Skeletal muscle satellite cell (primary cell): ENCODE data around the gene SRSF1.
"Not testable (repeated sequence)": the region's sequence is repeated elsewhere in the genome, so short reads cannot be mapped to it uniquely, and the experiment has no call there.

Source experiments
- H3K27me3 ChIP-seq: 2 replicates; pipeline ENCODE4 v1.7.0; 2013; ENCODE audit warnings: low read length; ENCODE audit not compliant: control insufficient read depth, insufficient read depth
- H3K36me3 ChIP-seq: 2 replicates; pipeline ENCODE4 v1.7.0; 2013; ENCODE audit warnings: mild to moderate bottlenecking, control low read depth, low read length; ENCODE audit not compliant: insufficient read depth
- H3K4me1 ChIP-seq: 2 replicates; pipeline ENCODE4 v1.7.0; 2013; ENCODE audit warnings: low read length; ENCODE audit not compliant: control insufficient read depth, insufficient read depth
- H3K4me2 ChIP-seq: 2 replicates; pipeline ENCODE4 v1.7.0; 2013; ENCODE audit warnings: mild to moderate bottlenecking, low read length
- H3K4me3 ChIP-seq: 2 replicates; pipeline ENCODE4 v1.7.0; 2013; ENCODE audit warnings: low read length
- H3K9ac ChIP-seq: 2 replicates; pipeline ENCODE4 v1.7.0; 2013; ENCODE audit warnings: mild to moderate bottlenecking, low read depth, low read length, moderate library complexity
- H3K9me3 ChIP-seq: replicated peaks from 2 replicates; pipeline ENCODE4 v1.7.0; 2013; ENCODE audit warnings: mild to moderate bottlenecking, control low read depth, low read length

SRSF1 gene

GRCh38 chr17:58044256-58044655, 37.2 kb upstream of the SRSF1 start:
- H3K4me1 ChIP-seq, H3K9me3 ChIP-seq, H3K4me2 ChIP-seq, H3K36me3 ChIP-seq, H3K4me3 ChIP-seq, H3K9ac ChIP-seq: not testable (repeated sequence)
- peaks cover 74% of the 10 kb centered on the region for H3K27me3 ChIP-seq

- Histone ChIP-seq H3K4me3 (no peak overlapping the region), H3K9me3 (no peaks in the 10 kb centered on the region), H3K27me3 (peaks cover 79% of the 10 kb centered on the region), H3K4me1 (no peaks in the 10 kb centered on the region), H3K4me2 (no peak overlapping the region), H3K36me3 (no peaks in the 10 kb centered on the region), H3K9ac (no peak overlapping the region)
These were observed 36.5 kb upstream of the SRSF1 start for GRCh38 chr17:58043221-58044181.

DNA sequence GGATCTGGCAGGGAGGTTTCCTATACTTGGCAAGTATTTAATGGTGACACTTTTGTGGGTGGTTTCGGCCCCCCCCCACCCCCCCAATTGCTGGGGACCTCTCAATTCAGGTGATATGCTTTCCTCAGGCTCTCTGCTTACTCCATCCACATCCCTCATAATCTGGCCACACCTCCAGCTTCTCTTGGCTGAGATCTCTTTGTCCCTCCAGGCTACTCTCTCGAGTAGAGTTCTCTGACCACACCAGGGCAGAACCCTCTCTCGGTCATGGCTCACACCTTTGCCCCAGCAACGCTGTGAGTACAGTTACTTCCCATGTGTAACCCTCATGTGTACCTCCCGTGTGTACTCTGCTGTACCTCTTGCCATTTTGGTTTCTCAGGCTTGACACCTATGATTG, 34.1 kb upstream of the SRSF1 start:
- Histone ChIP-seq H3K4me3 (no peak overlapping the region), H3K9me3 (no peaks in the 10 kb centered on the region), H3K27me3 (peaks cover 67% of the 10 kb centered on the region), H3K4me1 (no peaks in the 10 kb centered on the region), H3K36me3 (no peaks in the 10 kb centered on the region), H3K4me2 (no peak overlapping the region), H3K9ac (no peak overlapping the region)

DNA sequence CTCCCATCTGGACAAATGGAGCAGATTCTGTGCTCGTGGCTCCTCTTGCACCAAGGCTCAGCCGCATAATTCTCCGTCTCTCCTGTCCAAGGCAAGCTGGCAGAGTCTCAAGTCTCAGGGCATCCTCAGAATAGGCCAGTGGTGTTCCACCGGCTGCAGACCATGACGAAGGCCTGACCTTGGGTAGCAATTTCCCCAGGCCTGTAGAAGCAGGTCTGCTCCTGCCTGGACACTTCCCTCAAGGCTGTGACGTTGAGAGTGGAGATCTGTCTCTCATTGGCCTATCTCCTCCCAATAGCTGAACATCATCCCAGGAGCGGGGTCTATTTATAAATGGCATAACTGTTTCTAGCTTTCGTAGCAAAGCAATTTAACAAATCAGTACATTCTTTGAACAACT, 33.3 kb upstream of the SRSF1 start:
- no peak overlapping the region for H3K4me2 ChIP-seq
- H3K4me3 ChIP-seq, result no peak overlapping the region
- no peaks in the 10 kb centered on the region for H3K9me3 ChIP-seq
- H3K9ac ChIP-seq, result no peak overlapping the region
- no peaks in the 10 kb centered on the region for H3K4me1 ChIP-seq
- H3K27me3 ChIP-seq, result peaks cover 64% of the 10 kb centered on the region
- no peaks in the 10 kb centered on the region for H3K36me3 ChIP-seq

GRCh38 chr17:58039975-58040374, 32.9 kb upstream of the SRSF1 start:
- Histone ChIP-seq H3K4me3 (no peak overlapping the region), H3K4me1 (no peaks in the 10 kb centered on the region), H3K4me2 (no peak overlapping the region), H3K9me3 (no peaks in the 10 kb centered on the region), H3K36me3 (no peaks in the 10 kb centered on the region), H3K9ac (no peak overlapping the region), H3K27me3 (peaks cover 64% of the 10 kb centered on the region)

DNA sequence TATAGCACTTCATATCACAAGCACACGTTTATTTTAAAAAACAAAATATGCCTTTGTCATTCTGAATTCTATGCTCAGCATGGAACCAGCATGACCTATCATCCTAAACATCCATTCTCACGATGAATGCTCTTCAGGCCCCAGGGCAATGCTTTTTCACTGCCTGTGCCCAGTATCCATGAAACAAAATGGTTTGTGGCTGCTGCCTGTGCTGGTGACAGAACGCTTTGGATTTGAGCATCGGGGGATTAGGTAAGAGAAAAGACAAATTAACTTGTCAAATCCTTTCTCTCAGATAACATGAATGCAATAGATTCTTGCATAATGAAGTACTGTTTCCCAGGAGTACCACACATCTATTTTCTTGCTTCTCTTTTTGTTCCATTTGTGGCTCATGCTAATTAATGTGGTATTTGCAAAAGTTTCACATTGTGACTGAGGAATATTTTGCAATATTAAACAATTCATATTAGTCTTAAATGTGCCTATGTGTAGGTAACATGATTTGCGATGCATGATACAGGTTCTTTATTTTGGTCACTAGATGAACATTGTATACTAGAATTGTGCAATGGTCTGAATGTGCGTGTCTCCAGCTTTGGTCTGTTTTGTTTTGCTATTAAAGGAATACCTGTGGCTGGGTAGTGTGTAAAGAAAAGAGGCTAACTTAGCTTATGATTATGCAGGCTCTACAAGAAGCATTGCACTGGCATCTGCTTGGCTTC, 25.8 kb upstream of the SRSF1 start:
- Histone ChIP-seq H3K4me2 (no peak overlapping the region), H3K27me3 (peaks cover 17% of the 10 kb centered on the region), H3K4me1 (no peaks in the 10 kb centered on the region), H3K9me3 (no peaks in the 10 kb centered on the region), H3K36me3 (no peaks in the 10 kb centered on the region), H3K9ac (no peak overlapping the region), H3K4me3 (no peak overlapping the region)

DNA sequence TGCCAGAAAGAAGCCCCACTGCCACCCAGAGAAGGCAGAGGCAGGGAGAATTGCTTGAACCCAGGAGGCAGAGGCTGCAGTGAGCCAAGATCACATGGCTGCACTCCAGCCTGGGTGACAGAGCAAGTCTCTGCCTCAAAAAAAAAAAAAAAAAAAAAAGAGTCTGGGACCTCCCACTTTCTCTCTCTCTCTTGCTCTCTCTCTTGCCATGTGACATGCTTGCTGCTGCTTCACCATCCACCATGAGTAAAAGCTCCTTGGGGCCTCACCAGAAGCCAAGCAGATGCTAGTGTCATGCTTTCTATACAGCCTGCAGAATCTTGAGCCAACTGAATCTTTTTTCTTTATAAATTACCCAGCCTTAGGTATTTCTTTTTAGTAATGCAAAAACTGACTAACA, 21.5 kb upstream of the SRSF1 start:
- Histone ChIP-seq H3K36me3 (no peaks in the 10 kb centered on the region), H3K4me2 (no peak overlapping the region), H3K9me3 (no peaks in the 10 kb centered on the region), H3K4me3 (no peak overlapping the region), H3K27me3 (peaks cover 22% of the 10 kb centered on the region), H3K9ac (no peak overlapping the region), H3K4me1 (no peaks in the 10 kb centered on the region)

DNA sequence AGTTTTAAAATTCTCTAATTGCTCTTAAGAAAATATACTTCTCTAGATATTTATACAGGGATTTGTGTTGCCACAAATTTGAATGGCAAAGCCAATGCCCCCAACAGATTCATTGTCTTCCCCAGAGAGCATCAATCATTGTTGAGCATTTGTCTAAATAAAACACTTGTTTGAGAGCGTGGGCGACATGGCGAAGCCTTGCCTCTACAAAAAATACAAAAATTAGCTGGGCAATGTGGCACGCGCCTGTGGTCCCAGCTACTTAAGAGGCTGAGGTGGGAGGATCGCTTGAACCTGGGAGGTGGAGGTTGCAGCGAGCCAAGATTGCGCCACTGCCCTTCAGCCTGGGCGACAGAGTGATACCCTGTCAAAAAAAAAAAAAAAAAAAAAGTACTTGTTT, 13.4 kb upstream of the SRSF1 start:
- H3K4me1 ChIP-seq, result no peaks in the 10 kb centered on the region
- H3K9ac ChIP-seq, result no peak overlapping the region
- H3K9me3 ChIP-seq, result no peaks in the 10 kb centered on the region
- H3K36me3 ChIP-seq, result no peaks in the 10 kb centered on the region
- H3K4me3 ChIP-seq, result no peak overlapping the region
- peaks cover 5% of the 10 kb centered on the region for H3K27me3 ChIP-seq
- no peak overlapping the region for H3K4me2 ChIP-seq

DNA sequence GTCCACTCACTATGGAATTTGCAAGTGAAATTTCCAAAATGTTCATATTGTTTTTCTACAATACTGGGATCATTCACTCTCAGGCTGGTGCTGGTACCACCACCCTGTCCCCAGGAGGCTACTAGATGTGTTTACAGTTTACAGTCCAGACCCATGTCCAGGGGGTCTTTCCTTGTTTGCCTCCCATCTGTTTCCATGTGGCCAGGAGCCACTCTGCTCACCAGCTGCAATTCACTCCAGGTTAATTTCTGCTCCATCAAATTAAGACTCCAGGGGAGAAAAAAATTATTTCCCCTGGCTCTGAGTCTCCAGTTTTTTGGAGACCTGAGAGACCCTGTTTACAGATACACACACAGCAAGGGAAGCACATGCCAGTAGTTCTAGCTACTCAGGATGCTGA, 12.5 kb upstream of the SRSF1 start:
- H3K4me2 ChIP-seq, result no peak overlapping the region
- H3K4me3 ChIP-seq, result no peak overlapping the region
- no peaks in the 10 kb centered on the region for H3K27me3 ChIP-seq
- no peaks in the 10 kb centered on the region for H3K36me3 ChIP-seq
- H3K9ac ChIP-seq, result no peak overlapping the region
- H3K4me1 ChIP-seq, result no peaks in the 10 kb centered on the region
- no peaks in the 10 kb centered on the region for H3K9me3 ChIP-seq

GRCh38 chr17:58019039-58019438, 12.0 kb upstream of the SRSF1 start:
- H3K9ac ChIP-seq, result no peak overlapping the region
- H3K36me3 ChIP-seq, result no peaks in the 10 kb centered on the region
- H3K4me2 ChIP-seq, result no peak overlapping the region

DNA sequence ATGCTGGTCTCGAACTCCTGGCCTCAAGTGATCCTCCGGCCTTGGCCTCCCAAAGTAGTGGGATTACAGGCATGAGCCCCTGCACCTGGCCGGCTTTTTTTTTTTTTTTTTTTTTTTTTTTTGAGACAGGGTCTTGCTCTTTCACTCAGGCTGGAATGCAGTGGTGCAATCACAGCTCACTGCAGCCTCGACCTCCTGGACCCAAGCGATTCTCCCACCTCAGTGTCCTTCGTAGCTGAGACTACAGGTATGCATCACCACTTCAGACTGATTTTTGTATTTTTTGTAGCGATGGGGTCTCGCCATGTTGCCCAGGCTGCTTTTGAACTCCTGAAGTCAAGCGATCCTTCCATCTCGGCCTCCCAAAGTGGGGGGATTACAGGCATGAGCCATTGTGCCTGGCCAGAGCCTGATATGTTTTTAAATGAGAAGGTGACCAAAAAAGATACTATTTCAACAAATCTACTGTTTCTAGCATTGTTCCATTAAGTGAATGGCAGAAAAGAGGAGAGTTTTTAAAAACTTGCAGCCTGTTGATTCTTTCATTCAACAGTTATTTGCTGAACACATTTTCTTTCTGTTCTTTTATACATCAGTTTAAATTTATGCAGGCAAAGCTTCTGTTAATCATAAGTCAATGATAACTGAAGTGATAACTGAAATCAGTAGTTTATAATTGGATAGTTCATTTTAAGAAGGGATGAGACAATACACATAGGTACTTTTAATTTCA, 3.2 kb upstream of the SRSF1 start:
- Histone ChIP-seq H3K9me3 (no peaks in the 10 kb centered on the region), H3K4me3 (no peak overlapping the region), H3K9ac (no peak overlapping the region), H3K4me1 (peaks cover 8% of the 10 kb centered on the region), H3K27me3 (no peaks in the 10 kb centered on the region), H3K4me2 (no peak overlapping the region), H3K36me3 (peaks cover 11% of the 10 kb centered on the region)

More at GRCh38 chr17:58019039-58019438, 12.0 kb upstream of the SRSF1 start:
- H3K9me3 ChIP-seq, result no peaks in the 10 kb centered on the region
- no peaks in the 10 kb centered on the region for H3K27me3 ChIP-seq
- no peaks in the 10 kb centered on the region for H3K4me1 ChIP-seq
- H3K4me3 ChIP-seq, result no peak overlapping the region
